ENCODE results near the gene TIMM9.
"Not testable (repeated sequence)": the region's sequence is repeated elsewhere in the genome, so short reads cannot be mapped to it uniquely, and the experiment has no call there.

The TIMM9 gene

GRCh38 chr14:58362798-58363412 is 64.4 kb downstream of the TIMM9 start:
- Mint-ChIP-seq H3K4me3 (no peak overlapping the region), H3K4me1 (peaks cover 10% of the 10 kb centered on the region), H3K27ac (no peak overlapping the region), H3K27me3 (no peaks in the 10 kb centered on the region), H3K9me3 (no peaks in the 10 kb centered on the region)
- DNase-seq (no peak), ATAC-seq (peak; percentile 59)

- not testable (repeated sequence) for H3K4me3 Mint-ChIP-seq, DNase-seq, ATAC-seq, H3K9me3 Mint-ChIP-seq, H3K27me3 Mint-ChIP-seq
- Mint-ChIP-seq H3K27ac (peak overlapping the region in 1 of 2 donors; percentile 56), H3K4me1 (peaks cover 10% of the 10 kb centered on the region)
These were observed 65.1 kb downstream of the TIMM9 start for GRCh38 chr14:58362272-58362671.
